ENCODE measurements around the gene MIDN. TPM values are rescaled to one million over a fixed set of nuclear protein-coding genes. Genes with fewer than 3 reads are reported as not detected.
"Not testable (repeated sequence)": the region's sequence is repeated elsewhere in the genome, so short reads cannot be mapped to it uniquely, and the experiment has no call there.

The MIDN gene
- polyA plus RNA-seq (2013, experiment 1 of 2) = 98.3 TPM
- 99.9 TPM for polyA plus RNA-seq (2013, experiment 2 of 2)

DNA sequence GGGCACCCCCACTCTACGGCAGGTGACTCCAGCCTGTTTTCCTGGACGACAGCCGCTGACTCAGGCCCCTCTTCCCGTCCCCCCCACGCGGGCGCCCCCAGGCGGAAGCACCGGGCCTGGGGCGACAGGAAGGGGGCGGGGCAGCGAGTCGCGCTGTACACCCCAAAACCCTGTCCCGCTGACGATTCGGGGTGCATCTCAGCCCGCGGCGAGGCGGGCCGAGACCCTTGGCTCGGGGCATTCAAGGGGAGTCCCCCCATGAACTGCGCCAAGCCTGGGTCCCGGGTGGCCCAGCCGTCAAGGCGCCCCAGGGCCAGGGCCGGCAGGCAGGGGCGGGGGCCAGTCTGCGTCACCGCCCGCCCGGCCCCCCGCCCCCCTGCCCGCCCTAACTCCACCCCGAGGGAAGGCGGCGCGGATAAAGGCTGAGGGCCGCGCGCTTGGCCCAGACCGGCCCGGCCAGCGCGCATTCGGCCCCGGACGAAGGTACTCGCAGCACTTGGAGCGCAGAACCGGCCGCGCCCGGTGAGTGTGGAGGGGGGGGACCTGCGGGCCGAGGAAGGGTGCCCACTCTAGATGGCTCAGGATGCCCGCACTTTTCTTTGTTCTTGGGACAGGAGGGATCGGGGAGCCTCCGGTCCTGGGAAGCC is at the start of gene MIDN:
Gene MIDN, plus strand, starts transcription at position 445 of the 647 bp plus-strand sequence. CDS start 1,714 bp downstream, outside the sequence.
- Histone ChIP-seq H2BK15ac (ENCODE audit: low read length) (peak within 1 kb of the TSS; percentile 85), H3K9ac (ENCODE audit: low read depth, low read length, poor library complexity) (peak within 1 kb of the TSS; percentile 91), H3K36me3 (replicated peaks in 1 of 2; ENCODE audit: control insufficient read depth in 2 of 2, insufficient read depth in 2 of 2, low read length in 2 of 2) (peaks cover 10 to 30% of the 10 kb centered on the region in 2 donors), H3K18ac (ENCODE audit: low read length) (peak within 1 kb of the TSS; percentile 99), H2BK120ac (ENCODE audit: low read depth, low read length) (peak within 1 kb of the TSS; percentile 87), H2BK12ac (ENCODE audit: low read length) (peak within 1 kb of the TSS; percentile 93), H4K91ac (ENCODE audit: low read depth, low read length, poor library complexity) (peak within 1 kb of the TSS; percentile 95), H3K27ac (replicated peaks; ENCODE audit: low read length) (peak within 1 kb of the TSS; percentile 95), H3K79me1 (ENCODE audit: low read depth, low read length) (peaks cover 19% of the 10 kb centered on the region), H3K4me3 (ENCODE audit: low read length in 2 of 2) (peak within 1 kb of the TSS; percentile 95 to 98), H3K14ac (ENCODE audit: low read length) (peak within 1 kb of the TSS; percentile 82), H3K4me2 (ENCODE audit: insufficient read depth, low read length, poor library complexity, severe bottlenecking) (peak within 1 kb of the TSS; percentile 73), H4K8ac (ENCODE audit: low read depth, low read length) (no peak within 1 kb of the TSS), H2AFZ (ENCODE audit: low read length) (peak within 1 kb of the TSS; percentile 86), H3K4me1 (ENCODE audit: control insufficient read depth in 2 of 2, insufficient read depth in 1 of 2, low read depth in 1 of 2, low read length in 2 of 2) (peaks cover 14 to 33% of the 10 kb centered on the region in 2 donors), H3K4ac (ENCODE audit: low read length) (peak within 1 kb of the TSS; percentile 53), H3K27me3 (ENCODE audit: control insufficient read depth in 3 of 3, insufficient read depth in 3 of 3, low read depth in 1 of 3, low read length in 3 of 3) (no peaks in the 10 kb centered on the region), H3K9me3 (replicated peaks in 1 of 2; ENCODE audit: control insufficient read depth in 2 of 2, insufficient read depth in 1 of 2, low read depth in 1 of 2, low read length in 2 of 2) (no peaks in the 10 kb centered on the region), H2AK5ac (ENCODE audit: low read depth, low read length) (peak within 1 kb of the TSS; percentile 94), H3K23ac (ENCODE audit: low read depth, low read length, poor library complexity) (peak within 1 kb of the TSS; percentile 97), H2BK5ac (ENCODE audit: low read length) (peak within 1 kb of the TSS; percentile 93)
- no peak for DNase-seq (ENCODE audit: low spot score)
- no CpG with 5 or more reads among the region's 60 CpGs for WGBS, 2 donors (ENCODE audit: extremely low coverage in 2 of 2, insufficient read length in 2 of 2, insufficient replicate concordance in 1 of 2)

DNA sequence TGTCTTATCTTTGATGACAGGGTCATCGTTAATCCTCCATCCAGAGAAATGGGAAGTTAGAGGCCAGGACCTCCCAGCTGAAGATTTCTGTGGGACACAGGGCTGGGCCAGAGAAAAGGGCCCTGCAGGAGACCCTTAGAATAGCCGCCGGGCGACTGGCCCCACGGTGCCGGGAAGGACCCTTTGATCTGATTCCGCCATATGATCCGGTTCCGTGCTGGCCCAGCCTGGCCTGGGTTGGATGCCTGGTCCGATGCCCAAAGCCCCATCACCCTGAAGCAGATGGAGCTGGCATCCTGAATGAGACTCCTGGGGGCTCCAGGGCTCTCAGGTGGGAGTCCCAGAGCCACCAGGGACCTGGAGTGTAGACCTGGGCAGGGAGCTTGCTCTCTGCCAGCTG is 48.9 kb upstream of the MIDN start:
- H3K4me1 ChIP-seq (ENCODE audit: control insufficient read depth in 2 of 2, insufficient read depth in 1 of 2, low read depth in 1 of 2, low read length in 2 of 2) = no peaks in the 10 kb centered on the region
- no peak overlapping the region for H3K18ac ChIP-seq (ENCODE audit: low read length)
- H2AFZ ChIP-seq (ENCODE audit: low read length) = no peak overlapping the region

DNA sequence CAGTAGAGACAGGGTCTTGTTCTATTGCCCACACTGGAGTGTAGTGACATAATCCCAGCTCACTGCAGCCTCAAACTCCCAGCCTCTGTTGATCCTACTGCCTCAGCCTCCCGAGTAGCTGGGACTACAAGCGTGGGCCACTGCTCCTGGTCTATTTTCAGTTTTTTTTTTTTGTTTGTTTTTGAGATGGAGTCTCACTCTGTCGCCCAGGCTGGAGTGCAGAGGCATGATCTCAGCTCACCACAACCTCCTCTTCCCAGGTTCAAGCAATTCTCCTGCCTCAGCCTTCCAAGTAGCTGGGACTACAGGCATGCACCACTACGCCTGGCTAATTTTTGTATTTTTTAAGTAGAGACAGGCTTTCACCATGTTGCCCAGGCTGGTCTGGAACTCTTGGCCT is 47.8 kb upstream of the MIDN start:
- H2BK120ac ChIP-seq (ENCODE audit: low read depth, low read length); DNase-seq (ENCODE audit: low spot score); H3K14ac ChIP-seq (ENCODE audit: low read length); H3K27me3 ChIP-seq (ENCODE audit: control insufficient read depth in 3 of 3, insufficient read depth in 3 of 3, low read depth in 1 of 3, low read length in 3 of 3); H3K36me3 ChIP-seq (replicated peaks in 1 of 2; ENCODE audit: control insufficient read depth in 2 of 2, insufficient read depth in 2 of 2, low read length in 2 of 2); H3K27ac ChIP-seq (replicated peaks; ENCODE audit: low read length); H3K23ac ChIP-seq (ENCODE audit: low read depth, low read length, poor library complexity); H3K4me3 ChIP-seq (ENCODE audit: low read length in 2 of 2); H3K9me3 ChIP-seq (replicated peaks in 1 of 2; ENCODE audit: control insufficient read depth in 2 of 2, insufficient read depth in 1 of 2, low read depth in 1 of 2, low read length in 2 of 2); H3K9ac ChIP-seq (ENCODE audit: low read depth, low read length, poor library complexity); H2AK5ac ChIP-seq (ENCODE audit: low read depth, low read length); H3K79me1 ChIP-seq (ENCODE audit: low read depth, low read length); H2BK12ac ChIP-seq (ENCODE audit: low read length); H2BK5ac ChIP-seq (ENCODE audit: low read length); H3K18ac ChIP-seq (ENCODE audit: low read length); H4K91ac ChIP-seq (ENCODE audit: low read depth, low read length, poor library complexity); H4K8ac ChIP-seq (ENCODE audit: low read depth, low read length); H2AFZ ChIP-seq (ENCODE audit: low read length); H3K4me1 ChIP-seq (ENCODE audit: control insufficient read depth in 2 of 2, insufficient read depth in 1 of 2, low read depth in 1 of 2, low read length in 2 of 2); H3K4ac ChIP-seq (ENCODE audit: low read length); H2BK15ac ChIP-seq (ENCODE audit: low read length); H3K4me2 ChIP-seq (ENCODE audit: insufficient read depth, low read length, poor library complexity, severe bottlenecking): not testable (repeated sequence)
- WGBS, 2 donors (ENCODE audit: extremely low coverage in 2 of 2, insufficient read length in 2 of 2, insufficient replicate concordance in 1 of 2) = no CpG with 5 or more reads among the region's 4 CpGs

More for the DNA sequence above, 48.9 kb upstream of the MIDN start:
- Histone ChIP-seq H4K8ac (ENCODE audit: low read depth, low read length) (no peak overlapping the region), H2BK15ac (ENCODE audit: low read length) (peak overlapping the region; percentile 58), H3K4ac (ENCODE audit: low read length) (no peak overlapping the region), H2BK5ac (ENCODE audit: low read length) (no peak overlapping the region), H3K4me2 (ENCODE audit: insufficient read depth, low read length, poor library complexity, severe bottlenecking) (no peak overlapping the region), H3K27ac (replicated peaks; ENCODE audit: low read length) (no peak overlapping the region), H3K9ac (ENCODE audit: low read depth, low read length, poor library complexity) (no peak overlapping the region), H3K14ac (ENCODE audit: low read length) (no peak overlapping the region), H3K79me1 (ENCODE audit: low read depth, low read length) (no peaks in the 10 kb centered on the region), H3K4me3 (ENCODE audit: low read length in 2 of 2) (no peak overlapping the region), H2AK5ac (ENCODE audit: low read depth, low read length) (peak overlapping the region; percentile 37), H2BK12ac (ENCODE audit: low read length) (no peak overlapping the region), H3K9me3 (replicated peaks in 1 of 2; ENCODE audit: control insufficient read depth in 2 of 2, insufficient read depth in 1 of 2, low read depth in 1 of 2, low read length in 2 of 2) (no peaks in the 10 kb centered on the region), H3K36me3 (replicated peaks in 1 of 2; ENCODE audit: control insufficient read depth in 2 of 2, insufficient read depth in 2 of 2, low read length in 2 of 2) (no peaks in the 10 kb centered on the region), H3K27me3 (ENCODE audit: control insufficient read depth in 3 of 3, insufficient read depth in 3 of 3, low read depth in 1 of 3, low read length in 3 of 3) (no peaks in the 10 kb centered on the region), H3K23ac (ENCODE audit: low read depth, low read length, poor library complexity) (no peak overlapping the region), H4K91ac (ENCODE audit: low read depth, low read length, poor library complexity) (no peak overlapping the region), H2BK120ac (ENCODE audit: low read depth, low read length) (no peak overlapping the region)
- no peak for DNase-seq (ENCODE audit: low spot score)
- WGBS, 2 donors (ENCODE audit: extremely low coverage in 2 of 2, insufficient read length in 2 of 2, insufficient replicate concordance in 1 of 2) = no CpG with 5 or more reads among the region's 10 CpGs

Data from neuronal stem cell (in vitro differentiated cells).